ENCODE results near the gene ANKRD33B.
"Not testable (repeated sequence)": the region's sequence is repeated elsewhere in the genome, so short reads cannot be mapped to it uniquely, and the experiment has no call there.

Gene ANKRD33B

GRCh38 chr5:10636363-10637142 is 72.7 kb downstream of the ANKRD33B start:
- DNase-seq (ENCODE audit: low spot score) = no peak

- no peak for DNase-seq (ENCODE audit: low spot score)
Measured at GRCh38 chr5:10637944-10638343, 74.1 kb downstream of the ANKRD33B start.

GRCh38 chr5:10638723-10639122 is 74.9 kb downstream of the ANKRD33B start:
- not testable (repeated sequence) for DNase-seq (ENCODE audit: low spot score)

- no peak for DNase-seq (ENCODE audit: low spot score)
Measured at GRCh38 chr5:10639846-10640368, 76.0 kb downstream of the ANKRD33B start.

- no peak for DNase-seq (ENCODE audit: low spot score)
Measured at GRCh38 chr5:10642367-10642766, 78.5 kb downstream of the ANKRD33B start.

DNA sequence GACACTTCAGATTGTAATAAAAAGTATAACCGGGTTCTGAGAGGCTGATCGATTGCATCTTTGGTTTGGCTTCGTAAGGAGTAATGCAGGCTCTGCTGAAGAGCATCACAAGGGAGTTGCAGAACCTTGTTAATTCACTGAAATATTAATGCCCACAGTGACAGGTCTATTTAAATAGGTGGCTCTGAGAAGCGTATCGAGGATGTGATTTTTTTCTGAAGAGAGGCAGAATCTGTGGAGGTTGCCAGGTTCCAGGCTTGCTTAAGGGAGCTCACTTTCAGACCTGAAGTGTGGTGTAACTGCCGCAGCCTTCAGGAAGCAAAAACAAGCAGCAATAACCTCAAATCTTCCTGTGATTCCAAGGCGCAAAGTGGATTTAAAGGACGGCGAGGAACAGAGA is 80.3 kb downstream of the ANKRD33B start:
- DNase-seq (ENCODE audit: low spot score) = no peak

DNA sequence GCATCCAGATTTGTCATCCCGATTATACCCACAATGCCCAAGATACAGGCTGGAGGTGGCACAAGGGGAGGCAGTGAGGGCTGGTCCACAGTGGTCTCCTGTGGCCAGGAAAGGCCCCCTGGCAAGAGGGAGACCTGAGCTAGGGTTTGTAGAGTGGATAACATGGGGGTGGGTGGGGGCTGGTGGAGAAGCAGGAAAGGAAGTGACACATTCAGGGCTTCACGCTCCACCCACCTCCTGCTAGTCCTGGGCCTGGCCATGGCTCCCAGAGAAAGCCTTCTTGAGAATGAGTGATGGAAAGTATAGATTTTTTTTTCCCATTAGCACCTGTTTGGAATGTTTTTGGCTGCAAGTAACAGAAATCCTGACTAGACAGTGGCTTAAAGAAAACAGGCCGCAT is 81.3 kb downstream of the ANKRD33B start:
- no peak for DNase-seq (ENCODE audit: low spot score)

DNA sequence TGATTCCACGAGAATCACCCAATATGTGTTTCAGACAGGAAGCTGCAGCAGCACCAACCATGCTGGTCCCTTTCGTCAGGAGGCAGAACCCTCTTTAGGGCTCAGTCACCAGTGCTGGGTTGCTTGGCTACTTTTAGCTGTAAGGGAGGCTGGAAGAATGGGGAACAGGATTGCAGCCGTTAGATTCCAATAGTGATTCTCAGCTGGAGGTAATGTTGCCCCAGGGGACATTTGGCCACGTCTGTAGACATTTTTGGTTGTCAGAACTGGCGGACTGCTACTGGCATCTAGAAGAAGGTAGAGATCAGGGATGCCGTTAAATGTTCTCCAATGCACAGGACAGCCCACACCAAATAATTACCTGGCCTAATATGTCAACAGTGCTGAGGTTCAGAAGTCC is 81.8 kb downstream of the ANKRD33B start:
- DNase-seq (ENCODE audit: low spot score) = no peak

DNA sequence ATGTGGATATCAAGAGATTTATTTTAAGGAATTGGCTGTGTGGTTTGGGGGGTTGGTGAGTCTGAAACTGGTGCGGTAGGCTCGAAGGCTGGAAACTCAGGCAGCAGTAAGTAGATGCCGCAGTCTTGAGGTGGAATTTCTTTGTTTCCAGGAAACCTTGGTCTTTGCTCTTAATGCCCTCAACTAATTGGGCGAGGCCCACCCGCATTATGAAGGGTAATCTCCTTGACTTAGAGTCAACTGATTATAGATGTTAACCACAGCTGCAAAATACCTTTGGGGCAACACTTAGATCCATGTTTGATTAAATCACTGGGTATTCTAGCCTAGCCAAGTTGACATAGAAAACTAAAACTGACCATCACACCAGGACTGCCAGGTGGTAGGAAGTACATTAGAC is 83.8 kb downstream of the ANKRD33B start:
- DNase-seq (ENCODE audit: low spot score) = no peak

- DNase-seq (ENCODE audit: low spot score) = no peak
Measured at GRCh38 chr5:10648806-10649665, 85.2 kb downstream of the ANKRD33B start.

DNA sequence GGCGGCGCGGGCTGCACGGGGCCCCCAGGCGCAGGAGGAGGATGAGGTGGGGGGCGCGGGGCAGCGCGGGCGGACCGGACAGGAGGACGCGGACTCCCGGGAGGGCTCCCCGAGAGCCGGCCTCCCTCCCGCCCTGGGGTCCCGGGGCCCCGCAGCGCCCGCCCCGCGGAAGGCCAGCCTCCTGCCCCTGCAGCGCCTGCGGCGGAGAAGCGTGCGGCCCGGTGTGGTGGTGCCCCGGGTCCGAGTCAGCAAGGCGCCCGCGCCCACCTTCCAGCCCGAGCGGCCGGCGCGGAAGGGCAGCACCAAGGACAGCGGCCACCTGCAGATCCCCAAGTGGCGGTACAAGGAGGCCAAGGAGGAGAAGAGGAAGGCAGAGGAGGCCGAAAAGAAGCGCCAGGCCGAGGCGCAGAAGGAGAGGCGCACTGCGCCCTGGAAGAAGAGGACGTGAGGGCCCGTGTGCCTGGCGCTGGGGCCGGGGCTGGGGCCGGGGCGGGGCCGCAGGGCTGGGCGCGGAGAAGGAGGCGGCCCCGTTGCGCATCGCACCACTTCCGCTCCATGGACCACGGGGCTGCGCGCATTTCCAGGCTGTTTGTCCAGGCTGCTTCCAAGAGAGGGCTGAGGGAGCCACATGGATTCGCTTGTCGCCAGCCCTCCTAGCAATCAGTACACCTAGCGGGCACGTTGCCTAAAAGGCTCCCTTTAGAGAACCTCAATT is 86.0 kb downstream of the ANKRD33B start:
- no peak for DNase-seq (ENCODE audit: low spot score)

DNA sequence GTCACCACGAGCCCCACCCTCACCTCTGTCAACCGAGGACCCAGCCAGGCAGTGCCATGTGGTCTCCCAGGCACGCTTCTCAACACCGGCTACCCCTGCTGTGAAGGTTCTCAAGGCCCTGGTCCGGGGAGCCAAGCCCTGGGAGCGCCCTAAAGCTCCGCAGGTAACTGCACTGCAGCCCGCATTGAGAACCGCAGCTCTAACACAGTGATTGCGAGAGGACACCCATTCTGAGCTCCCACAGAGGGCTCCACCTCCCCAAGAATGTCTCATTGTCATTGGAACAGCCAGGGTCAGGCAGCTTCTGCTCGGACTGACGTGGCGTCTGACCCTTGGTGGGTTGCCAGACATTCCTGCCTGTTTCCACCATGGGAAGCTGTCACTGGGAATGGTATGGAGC is 88.3 kb downstream of the ANKRD33B start:
- DNase-seq (ENCODE audit: low spot score) = no peak

DNA sequence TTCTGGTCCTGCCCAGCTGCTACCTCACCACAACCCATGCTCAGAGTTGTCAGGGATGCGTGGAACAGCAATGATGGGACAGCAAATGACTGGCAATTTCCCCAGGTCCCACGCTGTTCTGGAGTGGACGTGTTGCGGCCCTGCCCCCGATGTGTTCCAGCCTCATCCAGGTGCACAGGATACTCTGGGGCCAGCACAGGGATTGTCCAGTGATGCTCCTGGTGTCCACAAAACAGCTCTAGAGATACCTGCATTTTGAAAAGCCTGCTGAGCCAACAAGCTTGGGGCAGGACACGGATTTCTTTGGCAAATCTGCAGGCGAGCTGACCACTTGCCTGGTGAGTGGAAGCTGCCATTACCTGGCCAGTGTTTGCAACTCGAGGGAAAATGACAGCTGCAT is 88.7 kb downstream of the ANKRD33B start:
- no peak for DNase-seq (ENCODE audit: low spot score)

DNA sequence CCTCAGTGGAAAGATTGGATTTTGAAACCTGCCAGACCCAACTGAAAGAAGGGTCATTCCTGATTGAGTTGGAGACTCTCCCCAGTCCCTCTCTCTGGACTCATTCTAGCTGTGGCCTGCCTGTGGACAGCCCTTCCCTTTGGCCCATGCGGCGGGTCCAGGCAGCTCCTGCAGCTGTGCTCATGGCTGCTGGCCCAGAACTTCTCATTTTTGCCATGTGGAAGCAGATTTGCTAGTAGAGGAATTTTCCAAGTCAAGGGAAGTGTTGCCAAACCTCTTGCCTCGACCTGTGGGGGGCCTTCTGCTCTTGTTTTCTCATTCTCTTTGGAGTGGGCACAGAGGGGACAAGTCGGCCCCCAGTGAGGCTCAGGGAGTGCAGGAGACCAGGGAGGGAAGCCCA is 89.2 kb downstream of the ANKRD33B start:
- peak; percentile 54 for DNase-seq (ENCODE audit: low spot score)

- DNase-seq (ENCODE audit: low spot score) = no peak
Measured at GRCh38 chr5:10653751-10654400, 90.0 kb downstream of the ANKRD33B start.

DNA sequence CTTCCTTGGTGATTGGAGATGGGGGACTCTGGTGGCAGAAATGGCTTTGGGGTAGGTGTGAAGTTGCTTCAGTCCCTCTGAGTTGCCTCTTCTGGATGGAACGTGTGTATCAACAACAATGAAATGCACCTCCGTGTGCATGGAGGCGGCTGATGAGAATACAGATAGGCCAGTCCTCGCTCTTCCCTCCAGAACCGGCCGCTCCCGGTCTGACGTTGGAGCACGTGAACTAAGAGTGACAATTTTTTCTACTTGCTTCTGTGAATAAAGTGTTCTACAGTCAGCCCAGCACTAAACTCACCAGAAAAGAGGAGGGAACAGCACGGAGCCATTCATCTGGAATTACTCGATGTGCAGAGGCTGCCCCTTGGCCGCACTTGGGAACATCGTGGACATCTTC is 90.7 kb downstream of the ANKRD33B start:
- DNase-seq (ENCODE audit: low spot score) = no peak

GRCh38 chr5:10655161-10655971 is 91.5 kb downstream of the ANKRD33B start:
- DNase-seq (ENCODE audit: low spot score) = no peak

DNA sequence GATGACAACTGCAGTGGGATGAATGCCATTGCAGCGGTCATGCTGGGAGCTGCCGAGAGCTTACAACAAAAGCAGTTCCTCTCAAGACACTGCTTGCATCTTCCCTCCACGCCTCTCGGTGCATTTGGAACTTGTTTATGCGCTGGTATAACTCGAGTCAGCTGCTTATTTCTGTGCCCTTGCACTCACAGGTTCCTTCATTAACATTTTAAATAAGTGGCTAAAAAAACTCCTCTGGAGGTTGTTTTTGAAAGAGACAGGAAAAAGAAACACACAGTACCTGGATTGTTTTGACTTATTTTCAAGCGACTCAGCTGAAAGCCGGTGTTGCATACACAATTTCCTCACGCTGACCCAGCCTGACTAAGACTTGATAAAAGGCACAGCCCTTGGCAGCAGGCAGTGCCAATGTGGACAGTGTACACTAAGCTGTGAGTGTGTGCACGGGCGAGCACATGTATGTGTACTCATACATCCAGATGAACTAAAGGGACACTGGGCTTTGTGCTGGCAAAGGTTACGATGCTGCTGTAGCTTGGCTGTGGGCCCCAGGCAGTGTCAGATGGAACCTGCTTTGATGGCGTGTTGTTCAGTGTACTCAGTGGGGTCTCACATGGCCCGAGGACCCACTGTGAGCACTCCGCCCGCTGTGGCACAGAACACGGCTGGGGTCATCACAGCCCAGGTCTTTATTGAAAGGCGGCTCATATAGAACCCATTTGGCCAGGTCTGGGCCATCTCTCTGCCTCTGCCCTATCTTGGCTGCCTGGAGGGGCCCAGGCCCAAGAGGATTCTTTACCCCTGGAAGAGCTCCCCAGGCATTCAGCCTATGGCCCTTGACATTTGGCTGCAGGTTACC is 92.3 kb downstream of the ANKRD33B start:
- DNase-seq (ENCODE audit: low spot score) = no peak

- DNase-seq (ENCODE audit: low spot score) = no peak
Measured at GRCh38 chr5:10658265-10658664, 94.4 kb downstream of the ANKRD33B start.

GRCh38 chr5:10660135-10660534 is 96.3 kb downstream of the ANKRD33B start:
- DNase-seq (ENCODE audit: low spot score) = no peak
